SK-N-SH (cell line): Measurements from ENCODE around the gene CBY2. TPM values are rescaled to one million over a fixed set of nuclear protein-coding genes. Genes with fewer than 3 reads are reported as not detected.
"Not testable (repeated sequence)": the region's sequence is repeated elsewhere in the genome, so short reads cannot be mapped to it uniquely, and the experiment has no call there.

Source experiments
- CTCF ChIA-PET: fragments of 300-600, 350-600 bp; formaldehyde crosslinking; extraction: SDS; loops from one replicate; lab custom pipeline; 2021; lab: Yijun Ruan, JAX
- POLR2A ChIA-PET: fragments of 350-600 bp; sonication (Branson Sonifier 250); formaldehyde crosslinking; extraction: SDS; loops from one replicate; lab custom pipeline; 2020; ENCODE audit warnings: antibody characterized with exemption, inconsistent platforms; lab: Yijun Ruan, JAX
- DNase-seq: peaks from one replicate; pipeline ENCODE4 v3.0.0; 2012
- H2AFZ ChIP-seq: fragments of 200-600 bp; sonication (generic); 2 replicates; pipeline ENCODE4 v1.8.1; 2016; ENCODE audit warnings: antibody characterized with exemption, mild to moderate bottlenecking, low read depth
- H3F3A ChIP-seq: fragments of 200-600 bp; sonication (generic); replicated peaks from 2 replicates; pipeline ENCODE3; 2016; ENCODE audit warnings: antibody characterized with exemption, mild to moderate bottlenecking; ENCODE audit not compliant: insufficient read depth
- H3K27ac ChIP-seq, 2 experiments: fragments of 200-500 bp in 1 of 2; fragments of 200-600 bp in 1 of 2; sonication (Bioruptor generic) in 1 of 2; sonication (generic), shearing (Covaris generic) in 1 of 2; 2 replicates each; pipeline versions ENCODE4 v1.5.1 to v1.6.1; 2014 to 2016; ENCODE audit warnings: low read depth in 2 of 2, inconsistent platforms in 1 of 2, low read length in 1 of 2, mild to moderate bottlenecking in 1 of 2, mixed read lengths in 1 of 2
- H3K27me3 ChIP-seq: fragments of 200-600 bp; sonication (generic), shearing (Covaris generic); 2 replicates; pipeline ENCODE4 v1.6.1; 2016; ENCODE audit warnings: mixed run types; ENCODE audit not compliant: insufficient read depth
- H3K36me3 ChIP-seq, 2 experiments: fragments of 200-500 bp in 1 of 2; fragments of 200-600 bp in 1 of 2; sonication (Bioruptor generic) in 1 of 2; sonication (generic) in 1 of 2; replicated peaks in 1 of 2; 2 replicates each; pipeline versions ENCODE3 to v1.5.1; 2014 to 2016; ENCODE audit warnings: low read length in 1 of 2, mild to moderate bottlenecking in 1 of 2; ENCODE audit not compliant: insufficient read depth in 2 of 2, control insufficient read depth in 1 of 2
- H3K4me1 ChIP-seq, 2 experiments: fragments of 200-500 bp in 1 of 2; fragments of 200-600 bp in 1 of 2; sonication (Bioruptor generic) in 1 of 2; sonication (generic), shearing (Covaris generic) in 1 of 2; 2 replicates each; pipeline versions ENCODE4 v1.5.1 to v1.6.1; 2014 to 2016; ENCODE audit warnings: low read depth in 1 of 2, low read length in 1 of 2, mixed run types in 1 of 2; ENCODE audit not compliant: insufficient read depth in 2 of 2, control insufficient read depth in 1 of 2
- H3K4me2 ChIP-seq: fragments of 200-600 bp; sonication (generic), shearing (Covaris generic); 2 replicates; pipeline ENCODE4 v1.6.1; 2017; ENCODE audit warnings: mixed run types
- H3K4me3 ChIP-seq, 2 experiments: fragments of 200-500 bp in 1 of 2; fragments of 200-600 bp in 1 of 2; sonication (Bioruptor generic) in 1 of 2; sonication (generic), shearing (Covaris generic) in 1 of 2; 2 replicates each; pipeline versions ENCODE4 v1.5.1 to v1.8.1; 2014 to 2016; ENCODE audit warnings: low read depth in 2 of 2, inconsistent platforms in 1 of 2, low read length in 1 of 2, mild to moderate bottlenecking in 1 of 2, mixed read lengths in 1 of 2, moderate library complexity in 1 of 2
- H3K79me2 ChIP-seq: fragments of 200-600 bp; sonication (generic); 2 replicates; pipeline ENCODE4 v1.8.1; 2017; ENCODE audit warnings: mild to moderate bottlenecking; ENCODE audit not compliant: insufficient read depth
- H3K9ac ChIP-seq: fragments of 200-600 bp; sonication (generic); 2 replicates; pipeline ENCODE4 v1.6.1; 2017; ENCODE audit warnings: mixed run types
- H3K9me2 ChIP-seq: fragments of 200-600 bp; sonication (generic); 2 replicates; pipeline ENCODE4 v1.6.1; 2017; ENCODE audit warnings: mixed run types
- H3K9me3 ChIP-seq: fragments of 200-600 bp; sonication (generic); 2 replicates; pipeline ENCODE4 v1.6.1; 2017; ENCODE audit warnings: mixed run types, mild to moderate bottlenecking, moderate library complexity
- H4K20me1 ChIP-seq: fragments of 200-600 bp; sonication (generic); 2 replicates; pipeline ENCODE4 v1.6.1; 2017; ENCODE audit warnings: mild to moderate bottlenecking, mixed run types; ENCODE audit not compliant: insufficient read depth
- EZH2phosphoT487 ChIP-seq: fragments of 200-600 bp; sonication (generic); IDR thresholded peaks from 2 replicates; pipeline ENCODE4 v1.6.1; 2017; ENCODE audit warnings: low read depth, mixed run types, mild to moderate bottlenecking, antibody characterized with exemption, moderate library complexity, borderline replicate concordance
- FOXM1 ChIP-seq: IDR thresholded peaks from 2 replicates; pipeline ENCODE4 v1.4.0; 2012; ENCODE audit warnings: low read depth, mild to moderate bottlenecking
- GABPA ChIP-seq: IDR thresholded peaks from 2 replicates; pipeline ENCODE4 v1.4.0; 2012; ENCODE audit warnings: low read depth, mild to moderate bottlenecking
- RCOR1 ChIP-seq: fragments of 150-350 bp; IDR thresholded peaks from 2 replicates; pipeline ENCODE4 v1.6.1; 2017; ENCODE audit warnings: antibody characterized with exemption, low read length
- SIN3A ChIP-seq: IDR thresholded peaks from 2 replicates; pipeline ENCODE4 v1.6.1; 2012; ENCODE audit warnings: low read depth, mild to moderate bottlenecking, low read length, moderate library complexity, borderline replicate concordance
- WGBS: methylation state at CpG from one replicate; pipeline ENCODE4 v1.1.6; 2017; ENCODE audit warnings: low lambda C conversion rate; 5-methylcytosine and 5-hydroxymethylcytosine counted together
- polyA plus RNA-seq, 3 experiments: library from polyadenylated mRNA; depleted of rRNA; stranded (reverse); fragments of >200 nt; gene quantifications; 2 replicates each; pipeline ENCODE4 v1.2.3, GENCODE V29; 2012
- TF ChIP-seq, protein P1 (sequence below): IDR thresholded peaks from 2 replicates; pipeline ENCODE4 v1.6.1; 2012; ENCODE audit warnings: mild to moderate bottlenecking, low read depth, low read length, moderate library complexity
- TF ChIP-seq, protein P2 (sequence below): IDR thresholded peaks from 2 replicates; pipeline ENCODE4 v1.4.0; 2012; ENCODE audit warnings: low read depth
- TF ChIP-seq, protein P3 (sequence below): fragments of 150-350 bp; IDR thresholded peaks from 2 replicates; pipeline ENCODE4 v1.6.1; 2016; ENCODE audit warnings: mild to moderate bottlenecking, low read depth, low read length

Gene CBY2
- polyA plus RNA-seq, 1 of the 3 experiments (the other 2 are of a cell fraction), result not detected

DNA sequence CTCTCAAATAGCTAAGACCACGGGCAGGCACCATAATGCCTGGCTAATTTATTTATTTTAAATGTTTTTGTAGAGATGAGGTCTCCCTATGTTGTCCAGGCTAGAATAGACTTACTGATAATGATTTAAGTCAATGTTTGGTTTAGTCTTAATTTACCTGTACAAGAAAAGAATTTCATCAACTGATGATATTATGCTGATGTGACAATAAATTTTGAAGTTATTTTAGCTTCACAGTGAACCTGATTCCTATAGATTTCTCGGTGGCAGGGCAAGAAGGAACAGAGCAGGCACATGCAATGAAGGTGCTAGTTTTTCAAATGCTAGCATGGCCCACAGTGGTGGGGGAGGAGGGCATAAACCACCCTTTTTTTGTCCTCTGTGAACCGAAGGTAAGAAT is 42.6 kb upstream of the CBY2 start:
- Histone ChIP-seq H4K20me1 (no peaks in the 10 kb centered on the region), H3K27me3 (no peaks in the 10 kb centered on the region), H2AFZ (no peak overlapping the region), H3K4me3 (no peak overlapping the region), H3K9ac (no peak overlapping the region), H3K4me1 (no peaks in the 10 kb centered on the region), H3K27ac (no peak overlapping the region), H3K4me2 (no peak overlapping the region), H3K9me3 (no peaks in the 10 kb centered on the region), H3F3A (no peaks in the 10 kb centered on the region), H3K36me3 (no peaks in the 10 kb centered on the region), H3K79me2 (no peaks in the 10 kb centered on the region), H3K9me2 (no peaks in the 10 kb centered on the region)
- WGBS, result 28% methylated on average over 3 of the region's 3 CpGs
- ChIA-PET POLR2A (no interaction called here), CTCF (no interaction called here)
- no peak for DNase-seq
- TF ChIP-seq EZH2phosphoT487 (no peak), RCOR1 (no peak), GABPA (no peak), FOXM1 (no peak), SIN3A (no peak)
- TF ChIP-seq, protein P1, sequence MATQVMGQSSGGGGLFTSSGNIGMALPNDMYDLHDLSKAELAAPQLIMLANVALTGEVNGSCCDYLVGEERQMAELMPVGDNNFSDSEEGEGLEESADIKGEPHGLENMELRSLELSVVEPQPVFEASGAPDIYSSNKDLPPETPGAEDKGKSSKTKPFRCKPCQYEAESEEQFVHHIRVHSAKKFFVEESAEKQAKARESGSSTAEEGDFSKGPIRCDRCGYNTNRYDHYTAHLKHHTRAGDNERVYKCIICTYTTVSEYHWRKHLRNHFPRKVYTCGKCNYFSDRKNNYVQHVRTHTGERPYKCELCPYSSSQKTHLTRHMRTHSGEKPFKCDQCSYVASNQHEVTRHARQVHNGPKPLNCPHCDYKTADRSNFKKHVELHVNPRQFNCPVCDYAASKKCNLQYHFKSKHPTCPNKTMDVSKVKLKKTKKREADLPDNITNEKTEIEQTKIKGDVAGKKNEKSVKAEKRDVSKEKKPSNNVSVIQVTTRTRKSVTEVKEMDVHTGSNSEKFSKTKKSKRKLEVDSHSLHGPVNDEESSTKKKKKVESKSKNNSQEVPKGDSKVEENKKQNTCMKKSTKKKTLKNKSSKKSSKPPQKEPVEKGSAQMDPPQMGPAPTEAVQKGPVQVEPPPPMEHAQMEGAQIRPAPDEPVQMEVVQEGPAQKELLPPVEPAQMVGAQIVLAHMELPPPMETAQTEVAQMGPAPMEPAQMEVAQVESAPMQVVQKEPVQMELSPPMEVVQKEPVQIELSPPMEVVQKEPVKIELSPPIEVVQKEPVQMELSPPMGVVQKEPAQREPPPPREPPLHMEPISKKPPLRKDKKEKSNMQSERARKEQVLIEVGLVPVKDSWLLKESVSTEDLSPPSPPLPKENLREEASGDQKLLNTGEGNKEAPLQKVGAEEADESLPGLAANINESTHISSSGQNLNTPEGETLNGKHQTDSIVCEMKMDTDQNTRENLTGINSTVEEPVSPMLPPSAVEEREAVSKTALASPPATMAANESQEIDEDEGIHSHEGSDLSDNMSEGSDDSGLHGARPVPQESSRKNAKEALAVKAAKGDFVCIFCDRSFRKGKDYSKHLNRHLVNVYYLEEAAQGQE, result no peak
- TF ChIP-seq, protein P2, sequence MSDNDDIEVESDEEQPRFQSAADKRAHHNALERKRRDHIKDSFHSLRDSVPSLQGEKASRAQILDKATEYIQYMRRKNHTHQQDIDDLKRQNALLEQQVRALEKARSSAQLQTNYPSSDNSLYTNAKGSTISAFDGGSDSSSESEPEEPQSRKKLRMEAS, result no peak
- TF ChIP-seq, protein P3, sequence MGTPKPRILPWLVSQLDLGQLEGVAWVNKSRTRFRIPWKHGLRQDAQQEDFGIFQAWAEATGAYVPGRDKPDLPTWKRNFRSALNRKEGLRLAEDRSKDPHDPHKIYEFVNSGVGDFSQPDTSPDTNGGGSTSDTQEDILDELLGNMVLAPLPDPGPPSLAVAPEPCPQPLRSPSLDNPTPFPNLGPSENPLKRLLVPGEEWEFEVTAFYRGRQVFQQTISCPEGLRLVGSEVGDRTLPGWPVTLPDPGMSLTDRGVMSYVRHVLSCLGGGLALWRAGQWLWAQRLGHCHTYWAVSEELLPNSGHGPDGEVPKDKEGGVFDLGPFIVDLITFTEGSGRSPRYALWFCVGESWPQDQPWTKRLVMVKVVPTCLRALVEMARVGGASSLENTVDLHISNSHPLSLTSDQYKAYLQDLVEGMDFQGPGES, result no peak

DNA sequence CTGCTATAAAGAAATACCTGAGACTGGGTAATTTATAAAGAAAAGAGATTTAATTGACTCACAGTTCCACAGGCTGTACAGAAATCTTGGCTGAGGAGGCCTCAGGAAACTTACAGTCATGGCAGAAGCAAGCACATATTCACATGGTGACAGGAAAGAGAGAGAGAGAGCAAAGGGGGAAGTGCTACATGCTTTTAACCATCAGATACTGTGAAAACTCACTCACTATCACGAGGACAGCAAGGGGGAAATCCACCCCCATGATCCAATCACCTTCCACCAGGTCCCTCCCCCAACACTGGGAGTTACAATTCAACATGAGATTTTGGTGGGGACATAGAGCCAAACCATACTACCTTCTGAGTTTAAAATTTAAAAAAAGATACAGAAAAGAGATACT is 41.7 kb upstream of the CBY2 start:
- DNase-seq, POLR2A ChIA-PET, CTCF ChIA-PET: not testable (repeated sequence)

More for the DNA sequence above, 41.7 kb upstream of the CBY2 start:
- not testable (repeated sequence) for H3K36me3 ChIP-seq, H3K27me3 ChIP-seq, H3K4me2 ChIP-seq, H3K9ac ChIP-seq, H3K9me3 ChIP-seq, H2AFZ ChIP-seq, H3F3A ChIP-seq, H3K79me2 ChIP-seq, H3K27ac ChIP-seq, H3K4me3 ChIP-seq, H3K4me1 ChIP-seq, H3K9me2 ChIP-seq, H4K20me1 ChIP-seq
- 10% methylated on average over 1 of the region's 1 CpG for WGBS
